ENCODE results near the gene PLXNC1. TPM values are rescaled to one million over a fixed set of nuclear protein-coding genes. Genes with fewer than 3 reads are reported as not detected.
A peak's percentile ranks its signal among the peaks of the same experiment; 100 is the strongest.
"Not testable (repeated sequence)": the region's sequence is repeated elsewhere in the genome, so short reads cannot be mapped to it uniquely, and the experiment has no call there.

PLXNC1 gene
- total RNA-seq, 1 donor from 2014 or later = 12.3 TPM

GRCh38 chr12:94289461-94290312 lies 141.3 kb downstream of the PLXNC1 start:
- DNase-seq (ENCODE audit: low spot score) = peak; percentile 78

GRCh38 chr12:94290353-94290752 lies 142.0 kb downstream of the PLXNC1 start:
- DNase-seq (ENCODE audit: low spot score) = peak; percentile 44

DNA sequence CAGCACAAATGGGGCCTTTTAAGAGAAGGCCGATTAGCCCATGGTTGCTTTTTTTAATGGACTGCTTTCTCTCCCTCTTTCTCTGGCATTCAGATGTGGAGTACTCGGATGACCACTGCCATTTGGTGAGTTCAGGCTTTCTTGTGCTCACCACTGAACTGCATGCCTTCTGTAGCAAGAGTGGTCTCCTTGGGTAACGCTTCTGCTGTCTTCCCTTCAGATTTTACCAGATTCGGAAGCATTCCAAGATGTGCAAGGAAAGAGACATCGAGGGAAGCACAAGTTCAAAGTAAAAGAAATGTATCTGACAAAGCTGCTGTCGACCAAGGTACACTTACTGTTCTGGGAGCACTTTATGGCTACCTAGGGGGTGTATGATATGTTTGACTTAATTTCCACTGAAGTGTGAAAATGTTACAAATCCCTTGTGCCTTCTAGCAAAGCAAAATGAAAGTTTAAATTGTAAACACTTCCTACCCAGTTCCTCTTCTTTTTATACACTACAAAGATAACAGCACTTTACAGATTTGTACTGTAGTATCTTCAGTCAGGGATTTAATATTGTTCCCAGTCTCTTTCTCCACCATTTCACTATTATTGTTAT lies 148.8 kb downstream of the PLXNC1 start:
- no peak for DNase-seq (ENCODE audit: low spot score)

- DNase-seq (ENCODE audit: low spot score) = peak; percentile 90
Observed at GRCh38 chr12:94297876-94298505, 149.6 kb downstream of the PLXNC1 start.

DNA sequence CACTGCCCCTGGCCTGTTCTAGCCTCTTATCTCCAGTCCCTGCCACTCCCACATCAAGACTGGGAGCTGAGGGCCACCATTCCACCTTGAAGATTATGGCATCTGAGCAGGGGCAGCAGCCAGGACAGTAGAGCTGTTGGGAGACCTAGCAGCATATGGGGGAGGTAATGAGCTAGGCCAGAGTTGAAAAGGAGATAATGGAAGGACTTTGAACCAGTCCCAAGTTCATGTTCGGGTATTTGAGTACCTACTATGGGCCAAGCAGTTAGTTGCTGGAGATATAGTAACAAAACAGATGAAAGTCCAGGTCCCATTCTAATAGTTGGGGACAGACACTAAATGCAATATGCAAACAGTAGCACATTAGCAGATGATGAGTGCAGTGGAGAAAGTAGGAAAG lies 151.5 kb downstream of the PLXNC1 start:
- no peak for DNase-seq (ENCODE audit: low spot score)

- no peak for DNase-seq (ENCODE audit: low spot score)
Observed at GRCh38 chr12:94304012-94304411, 155.6 kb downstream of the PLXNC1 start.

GRCh38 chr12:94304566-94305061 lies 156.2 kb downstream of the PLXNC1 start:
- DNase-seq (ENCODE audit: low spot score) = peak; percentile 37

DNA sequence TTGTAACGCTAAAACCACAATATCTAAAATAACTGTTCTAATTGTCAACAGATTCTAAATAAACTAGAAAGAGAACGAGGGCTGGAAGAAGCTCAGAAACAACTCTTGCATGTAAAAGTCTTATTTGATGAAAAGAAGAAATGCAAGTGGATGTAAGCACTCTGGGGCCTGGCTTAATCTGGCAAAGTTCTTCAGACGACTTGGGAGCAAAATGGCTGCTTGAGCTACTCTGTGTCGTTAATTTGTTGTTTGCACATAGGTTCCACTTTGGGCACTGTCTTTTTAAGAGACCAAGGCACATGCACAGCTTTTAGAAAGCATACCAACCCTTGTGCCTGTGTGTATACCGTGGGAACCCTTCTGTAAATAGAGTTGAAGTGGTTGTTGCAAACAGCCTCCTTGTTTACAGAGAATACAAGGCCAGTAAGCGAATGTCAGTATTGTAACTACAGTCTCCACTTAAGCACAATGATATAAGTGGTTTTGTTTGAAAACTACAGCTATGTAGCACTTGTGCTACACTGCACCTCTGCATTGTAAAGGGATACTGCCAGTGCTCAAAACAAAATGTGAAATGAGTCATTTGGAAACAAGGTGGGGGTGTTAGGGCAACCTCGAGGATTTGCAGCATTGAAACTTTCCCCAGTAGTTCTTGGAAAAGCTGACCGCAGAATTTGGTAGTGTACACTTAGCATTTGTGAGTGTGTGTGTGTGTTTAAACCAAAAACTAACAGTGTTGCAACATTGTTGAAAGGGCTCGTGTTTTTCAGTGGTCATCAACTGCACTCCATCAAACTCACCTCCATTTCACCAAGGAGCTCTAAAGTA lies 157.0 kb downstream of the PLXNC1 start:
- DNase-seq (ENCODE audit: low spot score) = no peak

- no peak for DNase-seq (ENCODE audit: low spot score)
Observed at GRCh38 chr12:94308612-94309011, 160.2 kb downstream of the PLXNC1 start.

DNA sequence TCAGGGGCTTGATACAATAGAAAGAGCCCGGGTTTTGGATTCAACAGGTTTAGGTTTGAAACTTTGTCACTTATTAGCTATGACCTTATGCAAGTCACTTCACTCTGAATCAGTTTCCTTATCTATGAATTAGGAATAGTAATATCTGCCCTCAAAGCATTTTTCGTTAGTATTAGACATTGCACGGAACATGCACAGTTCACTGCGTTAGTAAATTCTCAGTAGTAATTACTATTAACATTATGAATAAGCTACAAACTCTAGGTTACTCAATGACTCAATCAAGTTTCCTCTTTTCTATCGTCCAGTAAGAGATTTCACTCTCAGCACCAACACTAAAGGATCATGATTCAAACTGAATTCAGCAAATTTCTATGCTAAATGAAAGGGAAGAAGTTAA lies 161.0 kb downstream of the PLXNC1 start:
- DNase-seq (ENCODE audit: low spot score) = no peak

DNA sequence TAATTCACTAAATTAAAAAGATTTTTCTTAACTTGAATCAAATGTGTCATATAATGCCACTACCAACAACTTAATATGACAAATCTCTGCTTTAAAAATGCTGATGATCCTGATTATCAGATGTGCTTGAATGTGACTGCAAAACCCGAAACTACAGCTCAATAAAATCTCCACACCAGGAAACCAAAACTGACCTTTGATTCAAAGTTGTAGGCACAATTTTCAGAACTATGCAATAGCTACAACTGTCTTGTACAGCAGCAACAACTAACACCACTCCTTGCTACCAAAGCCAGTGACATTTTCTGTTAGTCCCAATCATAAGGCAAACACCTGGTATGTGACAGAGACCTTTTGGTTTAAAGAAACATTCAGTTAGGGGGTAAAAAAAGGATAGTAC lies 164.0 kb downstream of the PLXNC1 start:
- DNase-seq (ENCODE audit: low spot score) = no peak

GRCh38 chr12:94316600-94316999 lies 168.2 kb downstream of the PLXNC1 start:
- not testable (repeated sequence) for DNase-seq (ENCODE audit: low spot score)

DNA sequence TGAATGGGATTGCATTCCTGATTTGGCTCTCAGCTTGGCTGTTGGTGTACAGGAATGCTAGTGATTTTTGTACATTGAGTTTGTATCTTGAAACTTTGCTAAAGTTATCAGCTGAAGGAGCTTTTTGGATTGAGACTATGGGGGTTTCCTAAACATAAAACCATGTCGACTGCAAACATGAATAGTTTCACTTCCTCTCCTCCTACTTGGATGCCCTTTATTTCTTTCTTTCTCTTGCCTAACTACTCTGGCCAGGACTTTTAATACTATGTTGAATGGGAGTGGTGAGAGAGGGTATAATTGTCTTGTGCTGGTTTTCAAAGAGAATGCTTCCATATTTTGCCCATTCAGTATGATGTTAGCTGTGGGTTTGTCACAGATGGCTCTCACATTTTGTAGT lies 169.8 kb downstream of the PLXNC1 start:
- DNase-seq (ENCODE audit: low spot score) = no peak

GRCh38 chr12:94320109-94320508 lies 171.7 kb downstream of the PLXNC1 start:
- no peak for DNase-seq (ENCODE audit: low spot score)

- no peak for DNase-seq (ENCODE audit: low spot score)
Observed at GRCh38 chr12:94322346-94322745, 174.0 kb downstream of the PLXNC1 start.

DNA sequence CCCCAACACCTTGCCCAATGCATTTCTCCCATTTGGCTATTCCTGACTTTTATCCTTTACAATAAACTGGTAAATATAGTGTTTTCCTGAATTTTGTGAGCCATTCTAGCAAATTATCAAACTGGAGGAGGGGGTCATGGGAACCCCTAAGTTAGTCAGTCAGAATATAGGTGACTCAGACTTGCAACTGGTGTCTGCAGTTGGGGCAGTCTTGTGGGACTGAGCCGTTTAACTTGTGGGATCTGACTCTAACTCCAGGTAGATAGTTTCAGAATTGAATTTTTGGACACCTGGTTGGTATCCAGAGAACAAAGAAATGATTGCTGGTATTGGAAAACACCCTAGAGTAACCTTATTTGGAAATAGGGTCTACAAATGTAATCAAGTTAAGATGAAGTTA lies 177.9 kb downstream of the PLXNC1 start:
- DNase-seq (ENCODE audit: low spot score) = no peak

- DNase-seq (ENCODE audit: low spot score) = no peak
Observed at GRCh38 chr12:94326727-94327126, 178.3 kb downstream of the PLXNC1 start.

DNA sequence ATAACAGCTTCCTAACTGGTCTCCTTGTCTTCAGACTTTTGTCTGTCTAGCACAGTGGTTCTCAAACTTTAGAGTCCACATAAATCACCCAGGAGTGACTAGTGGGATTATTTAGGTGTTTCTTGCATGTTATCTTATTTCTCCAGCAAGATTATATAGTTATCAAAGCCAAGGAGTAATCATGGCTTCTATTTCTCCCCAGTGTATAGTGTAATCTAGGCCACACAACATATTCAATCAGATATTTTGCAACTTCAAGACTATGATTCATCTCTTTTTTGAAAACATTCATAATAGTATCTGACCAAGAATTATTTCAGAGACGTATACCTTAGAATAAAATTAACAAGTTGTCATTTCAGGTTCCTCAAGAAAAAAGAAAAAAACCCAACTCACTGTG lies 179.4 kb downstream of the PLXNC1 start:
- no peak for DNase-seq (ENCODE audit: low spot score)

GRCh38 chr12:94329366-94329765 lies 181.0 kb downstream of the PLXNC1 start:
- no peak for DNase-seq (ENCODE audit: low spot score)

DNA sequence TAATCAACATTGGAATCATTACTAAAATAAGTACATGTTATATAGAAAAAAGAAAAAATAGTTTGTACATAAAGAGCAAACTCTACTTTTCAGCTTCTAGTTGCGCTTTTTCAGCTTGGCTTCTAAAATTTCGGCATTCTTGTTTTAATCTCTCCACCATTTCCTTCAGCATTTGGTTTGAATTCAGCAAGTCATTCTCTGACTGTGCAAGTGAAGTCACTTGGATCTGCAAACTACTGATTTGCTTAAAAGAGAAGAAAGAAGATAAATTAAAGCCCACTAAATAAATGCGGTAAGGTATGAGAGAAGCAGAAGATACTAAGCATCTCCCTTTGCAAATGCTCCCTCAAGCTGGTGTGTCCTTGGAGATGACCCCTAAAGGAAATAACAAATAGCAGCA lies 185.0 kb downstream of the PLXNC1 start:
- DNase-seq (ENCODE audit: low spot score) = no peak

DNA sequence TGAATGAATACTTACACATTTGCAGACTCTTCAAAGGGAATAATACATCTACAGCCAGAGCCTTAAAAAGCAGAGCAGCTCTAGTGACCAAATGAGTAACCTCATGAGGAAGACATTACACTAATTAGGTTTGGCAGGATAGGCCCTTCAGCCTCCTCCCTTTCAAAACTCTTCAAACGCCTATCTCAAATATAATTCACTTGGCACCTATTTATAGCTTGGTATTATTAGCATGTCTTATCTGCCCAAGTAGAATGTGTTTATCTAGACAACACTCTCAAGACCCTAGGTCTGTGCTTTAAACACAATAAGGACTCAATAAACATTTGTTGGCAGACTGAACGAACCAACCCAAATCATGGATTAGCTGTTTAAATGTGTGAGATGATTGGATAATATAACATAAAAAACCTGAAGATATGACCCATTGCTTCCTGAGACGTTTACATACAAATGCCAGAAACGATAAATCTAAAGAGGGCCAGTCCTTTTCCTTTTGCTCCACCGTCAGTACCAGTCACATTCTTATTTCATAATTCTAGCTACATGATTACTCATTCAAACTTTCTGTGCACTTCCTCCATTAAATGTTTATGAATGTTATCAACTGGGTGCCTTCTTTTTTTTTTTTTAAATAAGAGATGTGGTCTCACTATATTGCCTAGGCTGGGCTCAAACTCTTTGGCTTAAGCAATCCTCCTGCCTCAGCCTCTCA lies 188.0 kb downstream of the PLXNC1 start:
- peak; percentile 40 for DNase-seq (ENCODE audit: low spot score)

Measured in umbilical cord (tissue), 2 donors.